GM10266 (cell line): Measurements from ENCODE around the gene RRP15.

Source experiments
- DNase-seq: peaks from one replicate; pipeline ENCODE4 v3.0.0; 2012; ENCODE audit errors: extremely low spot score
- CTCF ChIP-seq: IDR thresholded peaks from 2 replicates; pipeline ENCODE4 v1.5.1; 2012; ENCODE audit warnings: mild to moderate bottlenecking, low read depth; ENCODE audit not compliant: control insufficient read depth, insufficient read depth; ENCODE audit errors: missing control alignments

Gene RRP15

GRCh38 chr1:218255090-218255489, 30.0 kb upstream of the RRP15 start:
- TF ChIP-seq CTCF, result no peak
- DNase-seq, result no peak

GRCh38 chr1:218257371-218257770, 27.7 kb upstream of the RRP15 start:
- TF ChIP-seq CTCF, result no peak
- no peak for DNase-seq

- DNase-seq, result no peak
- no peak for TF ChIP-seq CTCF
Measured at GRCh38 chr1:218257971-218258370, 27.1 kb upstream of the RRP15 start.

GRCh38 chr1:218259339-218259738, 25.8 kb upstream of the RRP15 start:
- DNase-seq, result no peak
- no peak for TF ChIP-seq CTCF

- DNase-seq, result peak; percentile 12
- TF ChIP-seq CTCF, result peak; percentile 49
Measured at GRCh38 chr1:218259800-218260199, 25.3 kb upstream of the RRP15 start.

GRCh38 chr1:218262259-218262658, 22.8 kb upstream of the RRP15 start:
- no peak for DNase-seq
- TF ChIP-seq CTCF, result no peak

- DNase-seq, result no peak
- no peak for TF ChIP-seq CTCF
Measured at GRCh38 chr1:218266356-218266755, 18.7 kb upstream of the RRP15 start.
